GM18498 (cell line): Measurements from ENCODE around the gene OBSCN.
"Not testable (repeated sequence)": the region's sequence is repeated elsewhere in the genome, so short reads cannot be mapped to it uniquely, and the experiment has no call there.

Experiments
- ATAC-seq: cut with Tn5 transposase; IDR thresholded peaks from one replicate; pipeline ENCODE4 v1.9.1; 2021; ENCODE audit warnings: mild to moderate bottlenecking, moderate library complexity; ENCODE audit not compliant: unreplicated experiment

The OBSCN gene

DNA sequence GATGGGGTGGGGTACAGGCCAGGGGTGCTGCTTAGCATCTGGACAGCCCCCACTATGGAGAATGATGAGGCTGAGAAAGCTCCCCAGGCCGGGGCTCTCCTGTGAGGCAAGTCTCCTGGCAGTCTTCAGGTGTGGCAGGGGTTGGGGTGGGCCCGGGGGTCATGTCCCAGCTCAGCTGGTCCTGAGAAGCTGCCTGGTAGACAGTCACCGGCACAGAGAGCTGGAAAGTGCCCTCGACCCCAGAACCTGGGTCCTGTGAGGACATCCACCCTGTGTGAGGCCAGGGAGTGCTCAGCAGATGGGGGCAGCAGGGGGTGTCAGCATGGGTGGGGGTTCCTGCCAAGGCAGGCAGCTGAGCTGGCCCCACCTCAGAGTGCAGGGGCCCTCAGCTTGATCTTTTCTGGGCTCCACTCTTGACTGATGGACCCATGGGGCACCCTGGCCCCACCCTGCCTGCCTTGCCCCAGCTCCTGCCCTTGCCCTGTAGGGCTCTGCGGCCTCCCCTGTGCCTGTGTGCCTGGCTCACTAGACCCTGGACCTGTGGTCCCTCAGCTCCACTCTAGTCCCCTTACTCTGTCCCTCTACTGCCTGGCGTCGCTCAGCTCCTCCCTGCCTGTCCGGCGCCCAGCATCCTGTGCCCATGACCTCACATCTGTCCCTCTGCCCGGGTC, 36.5 kb upstream of the OBSCN start:
- no peak for ATAC-seq

DNA sequence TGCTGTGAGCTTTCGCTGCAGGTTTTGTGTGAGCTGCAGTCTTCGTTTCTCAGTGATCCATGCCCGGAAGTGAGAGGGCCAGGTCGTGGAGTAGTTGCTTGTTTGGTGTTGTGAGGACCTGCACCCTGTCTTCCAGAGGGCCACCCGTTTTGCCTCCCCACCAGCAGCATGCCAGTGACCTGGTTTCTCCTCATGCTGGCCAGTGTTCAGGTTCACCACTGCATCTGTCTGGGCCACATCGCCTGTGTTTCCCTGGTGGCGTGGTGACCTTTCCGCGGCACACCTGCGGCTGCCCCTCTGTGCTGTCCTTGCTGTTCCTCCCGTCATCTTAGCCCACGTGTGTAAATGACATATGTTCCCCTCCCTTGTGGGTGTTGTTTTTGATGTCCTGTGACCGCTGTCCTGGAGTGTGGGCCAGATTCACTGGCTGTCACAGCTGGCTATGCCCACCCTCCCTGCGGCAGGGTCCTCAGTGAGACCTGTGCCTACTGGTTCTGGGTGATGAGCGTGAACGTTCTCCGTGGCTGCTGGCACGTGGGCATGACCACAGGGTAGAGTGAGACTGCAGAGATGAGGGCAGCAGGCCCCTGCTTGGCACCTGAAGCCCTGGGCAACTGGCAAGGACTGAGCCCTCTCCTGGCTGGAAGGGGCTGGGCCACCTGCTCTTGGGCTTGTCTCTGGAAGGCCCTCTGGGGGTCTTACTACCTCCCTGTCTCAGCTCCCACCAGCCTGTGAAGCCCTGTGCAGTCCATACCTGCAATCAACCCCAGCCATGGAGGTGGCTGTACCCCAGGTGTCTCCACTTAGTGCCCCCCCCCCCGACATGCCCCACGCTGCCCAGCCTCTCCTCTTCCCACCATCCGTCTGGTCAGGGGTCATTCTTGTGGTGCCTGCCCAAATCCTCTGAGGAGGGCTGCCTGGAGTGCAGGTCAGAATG, 35.0 kb upstream of the OBSCN start:
- ATAC-seq: no peak

DNA sequence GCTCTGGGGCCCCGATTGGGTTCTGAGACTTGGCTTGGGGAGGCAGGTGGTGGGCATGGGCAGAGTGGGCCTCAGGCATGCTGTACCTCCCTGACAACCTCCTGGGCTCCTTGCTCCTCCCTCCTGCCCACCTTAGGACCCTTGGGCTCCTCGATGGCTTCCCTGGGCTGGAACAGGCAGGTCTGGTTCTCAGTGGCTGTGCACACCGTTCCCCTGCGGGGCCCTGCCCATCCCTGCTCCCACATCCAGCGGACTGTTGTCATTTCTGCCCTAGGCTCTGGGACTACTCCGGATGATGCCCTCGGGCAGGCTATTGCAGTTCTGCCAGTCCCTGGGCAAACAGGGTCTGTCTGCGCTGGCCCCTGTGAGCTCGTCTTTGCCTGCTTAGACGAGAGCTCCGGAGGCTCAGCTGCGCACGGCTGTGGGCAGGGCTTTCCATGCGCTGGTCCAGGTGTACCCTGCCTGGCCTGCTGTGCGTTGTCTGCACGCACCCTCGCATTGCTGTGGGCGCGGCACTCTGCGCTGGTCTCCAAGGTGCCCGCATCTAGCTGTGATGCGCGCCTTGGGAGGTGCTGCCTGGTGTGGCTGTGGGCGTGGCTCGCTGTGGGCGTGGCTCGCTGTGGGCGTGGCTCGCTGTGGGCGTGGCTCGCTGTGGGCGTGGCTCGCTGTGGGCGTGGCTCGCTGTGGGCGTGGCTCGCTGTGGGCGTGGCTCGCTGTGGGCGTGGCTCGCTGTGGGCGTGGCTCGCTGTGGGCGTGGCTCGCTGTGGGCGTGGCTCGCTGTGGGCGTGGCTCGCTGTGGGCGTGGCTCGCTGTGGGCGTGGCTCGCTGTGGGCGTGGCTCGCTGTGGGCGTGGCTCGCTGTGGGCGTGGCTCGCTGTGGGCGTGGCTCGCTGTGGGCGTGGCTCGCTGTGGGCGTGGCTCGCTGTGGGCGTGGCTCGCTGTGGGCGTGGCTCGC, 34.0 kb upstream of the OBSCN start:
- not testable (repeated sequence) for ATAC-seq

DNA sequence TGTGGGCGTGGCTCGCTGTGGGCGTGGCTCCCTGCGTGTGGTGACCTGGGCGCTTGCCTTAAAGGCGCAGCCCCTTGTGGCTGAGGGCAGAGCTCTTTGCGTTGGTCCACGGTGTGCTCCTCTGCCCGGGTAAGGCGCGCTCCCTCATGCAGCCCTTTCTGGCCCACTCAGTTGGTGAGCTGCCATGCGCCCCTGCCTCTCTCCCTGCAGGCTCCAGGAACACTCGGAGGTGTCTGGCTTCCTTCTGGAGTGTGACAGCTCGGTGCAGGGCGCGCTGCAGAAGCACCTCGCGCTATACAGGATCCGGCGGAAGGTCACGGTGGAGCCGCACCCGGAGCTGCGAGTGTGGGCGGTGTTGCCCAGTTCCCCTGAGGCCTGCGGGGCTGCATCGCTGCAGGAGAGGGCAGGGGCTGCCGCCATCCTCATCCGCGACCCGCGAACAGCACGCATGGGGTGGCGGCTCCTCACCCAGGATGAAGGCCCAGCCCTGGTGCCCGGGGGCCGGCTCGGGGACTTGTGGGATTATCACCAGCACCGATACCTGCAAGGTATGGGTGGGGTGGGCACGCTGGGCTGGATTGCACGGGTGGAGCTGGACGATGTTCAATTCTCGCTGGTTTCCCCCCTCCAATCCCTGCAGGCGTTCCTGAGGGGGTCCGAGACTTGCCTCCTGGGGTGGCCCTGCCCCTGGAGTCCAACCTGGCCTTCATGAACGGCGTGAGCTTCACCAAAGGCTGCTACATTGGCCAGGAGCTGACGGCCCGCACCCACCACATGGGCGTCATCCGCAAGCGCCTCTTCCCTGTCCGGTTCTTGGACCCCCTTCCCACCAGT, 33.1 kb upstream of the OBSCN start:
- ATAC-seq: no peak

DNA sequence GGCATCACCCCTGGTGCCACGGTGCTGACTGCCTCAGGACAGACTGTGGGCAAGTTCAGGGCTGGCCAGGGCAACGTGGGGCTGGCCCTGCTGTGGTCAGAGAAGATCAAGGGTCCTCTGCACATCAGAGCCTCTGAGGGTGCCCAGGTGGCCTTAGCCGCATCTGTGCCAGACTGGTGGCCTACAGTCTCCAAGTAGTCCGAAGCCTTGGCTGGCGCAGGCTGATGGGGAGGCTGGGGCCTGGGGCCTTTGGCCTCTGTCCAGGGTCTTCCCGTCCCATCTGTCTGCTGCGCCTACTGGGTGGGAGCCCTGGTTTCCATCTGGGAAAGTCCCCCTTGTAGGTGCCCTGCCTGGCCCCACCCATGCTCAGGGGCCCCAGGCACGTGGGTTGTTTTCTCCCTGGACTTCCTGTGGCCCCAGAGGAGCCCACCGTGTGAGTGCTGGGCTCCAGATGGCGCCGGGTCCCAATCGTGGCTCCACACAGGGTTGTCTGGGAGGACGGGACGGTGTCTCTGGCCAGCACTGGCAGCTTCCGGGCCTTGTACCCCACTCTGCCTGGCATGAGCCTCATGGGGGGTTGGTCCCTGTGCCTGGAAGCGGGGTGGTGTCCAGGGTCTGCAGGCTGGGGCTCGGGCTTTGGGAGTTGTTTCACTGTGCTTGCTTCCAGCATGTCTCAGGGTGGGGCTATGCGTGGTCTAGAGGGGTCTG, 32.4 kb upstream of the OBSCN start:
- no peak for ATAC-seq

DNA sequence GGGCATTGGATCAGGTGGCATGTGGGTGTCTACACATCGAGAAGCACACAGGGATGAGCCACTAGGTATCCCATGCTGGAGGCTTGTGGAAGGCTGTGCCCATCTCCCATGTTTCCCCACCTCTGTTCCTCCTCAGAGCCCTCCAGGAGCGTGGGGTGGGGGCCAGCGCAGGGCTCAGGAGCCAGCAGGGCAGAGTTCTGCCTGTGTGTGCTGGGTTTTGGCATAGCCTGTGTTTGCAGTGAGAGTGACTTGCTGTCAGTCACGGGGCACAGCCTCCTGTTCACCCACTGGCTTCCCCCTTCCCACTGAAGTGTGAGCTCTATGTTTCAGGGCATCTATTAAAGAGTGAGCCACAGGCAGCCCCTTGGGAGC, 31.8 kb upstream of the OBSCN start:
- no peak for ATAC-seq

DNA sequence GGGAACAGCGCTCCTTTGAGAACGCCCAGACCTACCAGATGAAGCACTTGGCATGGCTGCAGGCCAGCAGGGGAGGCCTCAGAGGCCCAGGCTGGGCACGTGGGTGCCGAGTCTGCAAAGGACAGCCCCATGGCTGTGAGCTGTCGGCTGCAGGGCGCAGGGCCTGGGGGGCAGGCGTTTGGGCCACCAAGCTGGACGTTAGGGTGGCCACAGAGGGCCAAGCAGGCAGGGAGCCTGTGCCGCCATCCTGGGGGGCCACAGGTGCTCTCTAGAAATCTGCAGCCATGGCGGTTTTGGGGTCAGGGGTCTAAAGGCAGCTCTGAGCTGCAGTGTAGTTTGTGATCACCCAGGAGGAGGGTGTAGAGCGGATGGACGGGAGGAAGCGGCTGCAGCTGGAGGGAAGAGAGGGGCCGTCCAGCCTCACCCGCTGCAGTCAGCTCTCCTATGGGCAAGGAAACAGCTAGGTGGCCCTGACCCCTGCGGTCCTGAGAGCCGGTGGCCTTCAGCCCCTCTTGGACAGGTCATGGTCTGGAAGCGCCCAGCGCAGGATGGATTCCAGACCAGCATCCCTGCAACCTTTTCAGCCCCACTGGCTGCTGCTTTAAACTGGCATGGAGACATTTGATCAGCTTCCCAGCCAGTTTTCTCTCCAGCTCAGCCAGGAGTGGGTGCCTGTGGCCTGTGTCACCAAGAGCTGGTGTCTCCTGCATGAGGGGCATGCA, 31.2 kb upstream of the OBSCN start:
- ATAC-seq: no peak

DNA sequence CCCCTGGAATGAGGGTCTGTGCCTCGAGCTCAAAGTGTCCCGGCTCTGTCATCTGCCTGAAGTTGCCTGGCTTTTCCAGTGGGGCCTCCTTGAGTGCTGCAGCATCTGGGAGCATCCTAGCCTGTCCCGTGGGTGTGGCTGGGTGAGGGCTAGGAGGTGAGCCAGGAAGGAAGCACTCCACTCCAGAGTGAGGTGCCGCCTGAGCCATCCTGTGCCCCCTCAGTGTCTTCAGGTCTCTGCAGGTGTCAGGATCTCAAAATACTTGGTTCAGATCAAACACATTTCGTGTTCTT, 30.7 kb upstream of the OBSCN start:
- ATAC-seq: no peak

DNA sequence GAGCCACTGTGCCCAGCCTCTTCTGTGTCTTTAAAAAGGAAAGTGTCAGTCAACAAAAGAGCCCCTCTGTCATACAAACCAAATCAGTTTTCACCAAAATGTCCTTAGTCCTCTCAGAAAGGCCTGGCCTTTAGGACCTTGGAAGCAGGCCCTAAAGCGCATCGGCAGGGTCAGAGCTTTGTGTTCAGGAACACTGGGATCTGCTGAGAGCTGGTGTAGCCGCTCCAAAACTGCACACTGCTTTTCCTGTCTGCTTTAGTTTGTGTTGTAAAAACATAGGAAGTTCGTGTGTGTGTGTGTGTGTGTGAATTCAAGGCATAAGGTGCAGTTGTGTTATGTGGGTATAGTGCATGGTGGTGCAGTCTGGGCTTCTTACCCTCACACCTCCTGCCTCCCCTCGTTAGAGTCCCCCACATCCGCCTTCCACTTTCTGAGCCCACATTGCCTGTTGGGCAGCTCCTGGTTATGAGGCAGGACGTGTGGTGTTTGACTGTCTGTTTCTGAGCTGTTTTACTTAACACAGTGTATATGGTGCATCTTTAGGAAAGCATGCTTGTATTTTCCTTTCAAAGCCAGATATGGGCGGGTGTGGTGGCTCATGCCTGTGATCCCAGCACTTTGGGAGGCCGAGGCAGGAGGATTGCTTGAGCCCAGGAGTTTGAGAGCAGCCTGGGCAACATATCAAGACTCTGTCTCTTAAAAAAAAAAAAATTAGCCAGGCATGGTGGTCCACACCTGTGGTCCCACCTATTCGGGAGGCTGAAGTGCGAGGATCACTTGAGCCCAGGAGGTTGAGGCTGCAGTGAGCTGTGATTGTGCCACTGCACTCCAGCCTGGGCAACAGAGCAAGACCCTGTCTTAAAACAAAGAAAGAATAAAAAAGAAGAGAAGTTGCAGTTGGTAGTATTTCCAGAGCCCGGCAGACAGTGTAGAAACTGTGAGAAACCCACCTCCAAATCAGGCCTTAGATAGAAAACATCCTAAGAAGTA, 29.8 kb upstream of the OBSCN start:
- ATAC-seq: no peak

DNA sequence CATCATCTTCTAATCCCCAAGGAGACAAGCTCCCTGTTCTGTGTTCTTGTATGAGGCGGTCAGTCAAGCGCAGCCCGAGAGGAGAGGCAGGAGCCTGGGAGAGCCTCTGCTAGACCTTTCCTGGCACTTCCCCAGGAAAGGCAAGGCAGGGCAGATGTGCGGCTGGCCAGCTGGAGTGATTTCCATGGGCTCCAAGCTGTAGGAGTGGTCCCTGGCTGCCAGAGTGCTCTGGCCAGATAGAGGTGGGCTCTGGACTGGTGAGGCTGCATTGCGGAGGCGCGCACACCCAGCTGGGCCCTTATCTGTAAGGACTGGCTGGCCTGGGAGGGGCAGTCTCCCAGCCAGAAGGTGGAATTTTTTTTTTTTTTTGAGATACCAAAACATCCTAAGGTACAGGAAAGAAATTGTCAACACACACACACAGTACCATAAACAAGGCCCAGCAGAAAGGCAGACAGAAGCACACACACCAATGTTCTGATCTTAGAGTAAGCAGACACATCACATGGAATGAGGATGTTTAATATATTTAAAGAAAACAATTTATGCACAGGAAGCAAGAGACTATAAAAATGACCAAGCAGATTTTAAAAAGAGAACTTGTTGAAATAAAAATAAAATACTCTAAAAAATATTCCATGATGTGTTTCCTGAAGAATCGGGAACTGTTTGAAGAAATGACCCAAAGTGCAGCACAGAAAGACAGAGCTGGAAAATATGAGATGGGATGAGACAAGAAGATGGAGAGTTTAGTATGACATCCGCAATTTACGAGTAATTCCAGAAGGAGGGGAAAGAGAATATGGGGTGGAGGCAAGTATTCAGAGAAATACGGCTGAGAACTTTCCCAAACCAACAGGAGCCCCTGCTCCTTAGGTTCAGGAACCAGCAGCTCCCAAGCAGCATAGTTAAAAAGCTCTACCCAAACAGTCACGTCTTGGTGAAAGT, 28.8 kb upstream of the OBSCN start:
- no peak for ATAC-seq

DNA sequence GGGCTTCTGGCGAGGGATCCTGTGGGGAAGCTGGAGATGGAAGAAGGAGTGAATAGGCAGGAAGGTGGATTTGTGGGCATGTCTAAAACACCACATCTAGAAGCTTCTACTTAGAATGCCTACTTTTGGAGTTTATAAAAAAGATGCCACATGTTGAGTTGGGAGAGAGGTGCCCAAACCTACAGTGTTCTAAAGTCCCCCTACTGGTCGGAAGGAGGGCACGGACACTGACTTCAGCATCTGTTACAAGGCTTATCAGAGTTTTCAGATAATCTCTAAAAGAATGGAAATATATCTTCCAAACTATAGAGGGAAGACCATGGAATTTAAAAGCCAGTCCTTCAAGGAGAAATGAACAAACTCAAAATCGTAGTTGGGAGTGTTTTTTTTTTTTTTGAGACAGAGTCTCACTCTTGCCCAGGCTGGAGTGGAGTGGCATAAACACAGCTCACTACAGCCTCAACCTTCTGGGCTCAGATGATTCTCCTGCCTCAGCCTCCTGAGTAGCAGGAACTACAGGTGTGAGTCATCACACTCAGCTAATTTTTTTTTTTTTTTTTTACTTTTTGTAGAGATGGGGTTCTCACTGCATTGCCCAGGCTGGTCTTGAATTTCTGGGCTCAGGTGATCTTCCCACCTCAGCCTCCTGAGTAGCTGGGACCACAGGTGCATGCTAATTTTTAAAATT, 27.4 kb upstream of the OBSCN start:
- no peak for ATAC-seq

DNA sequence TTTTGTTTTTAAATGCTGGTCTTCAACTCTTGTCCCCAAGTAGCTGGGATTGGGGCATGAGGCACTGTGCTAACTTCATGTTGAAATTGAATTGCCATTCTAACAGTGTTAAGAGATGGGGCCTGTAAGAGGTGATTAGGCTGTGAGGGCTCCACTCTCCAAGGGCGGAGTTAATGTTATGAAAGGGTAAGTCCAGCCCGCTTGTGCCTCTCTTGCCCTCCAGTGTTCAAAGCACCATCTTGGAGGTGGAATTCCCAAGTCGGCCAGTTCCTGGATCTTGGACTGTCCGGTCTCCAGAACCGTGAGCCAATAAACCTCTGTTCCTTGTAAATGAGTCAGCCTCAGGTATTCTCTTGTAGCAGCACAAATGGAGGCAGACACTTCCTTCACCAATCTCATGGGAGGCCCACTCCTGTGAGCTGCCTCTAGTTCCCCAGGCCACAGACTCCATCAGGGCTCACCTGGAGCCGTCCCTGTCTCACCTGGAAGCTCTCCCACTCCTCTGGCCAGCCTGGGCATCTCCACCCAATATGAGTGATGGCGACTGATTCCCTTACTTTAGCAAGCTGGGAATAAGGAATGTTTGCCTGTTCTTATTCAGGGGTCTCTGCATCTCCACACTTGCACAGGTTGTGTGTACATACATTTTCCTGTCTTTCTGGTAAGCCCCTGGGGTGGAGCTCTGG, 26.7 kb upstream of the OBSCN start:
- no peak for ATAC-seq

DNA sequence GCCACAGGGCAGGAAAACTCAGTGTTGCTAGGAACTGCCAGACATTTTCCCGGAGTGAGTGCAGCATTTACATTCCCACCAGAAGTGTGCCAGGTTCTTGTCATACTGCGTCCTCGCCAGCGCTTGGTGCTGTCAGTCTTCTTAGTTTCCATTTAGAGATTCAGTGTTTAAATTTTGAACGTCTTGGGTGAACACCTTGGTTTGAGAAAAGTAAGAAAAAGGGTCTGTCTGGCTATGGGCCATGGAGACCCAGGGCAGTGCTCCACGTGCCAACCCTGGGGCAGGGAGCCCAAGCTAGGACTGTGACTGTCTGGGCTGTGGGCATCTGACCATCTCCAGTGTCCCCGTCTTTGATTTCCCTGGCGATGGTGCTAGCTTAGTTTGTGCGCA, 26.2 kb upstream of the OBSCN start:
- no peak for ATAC-seq

DNA sequence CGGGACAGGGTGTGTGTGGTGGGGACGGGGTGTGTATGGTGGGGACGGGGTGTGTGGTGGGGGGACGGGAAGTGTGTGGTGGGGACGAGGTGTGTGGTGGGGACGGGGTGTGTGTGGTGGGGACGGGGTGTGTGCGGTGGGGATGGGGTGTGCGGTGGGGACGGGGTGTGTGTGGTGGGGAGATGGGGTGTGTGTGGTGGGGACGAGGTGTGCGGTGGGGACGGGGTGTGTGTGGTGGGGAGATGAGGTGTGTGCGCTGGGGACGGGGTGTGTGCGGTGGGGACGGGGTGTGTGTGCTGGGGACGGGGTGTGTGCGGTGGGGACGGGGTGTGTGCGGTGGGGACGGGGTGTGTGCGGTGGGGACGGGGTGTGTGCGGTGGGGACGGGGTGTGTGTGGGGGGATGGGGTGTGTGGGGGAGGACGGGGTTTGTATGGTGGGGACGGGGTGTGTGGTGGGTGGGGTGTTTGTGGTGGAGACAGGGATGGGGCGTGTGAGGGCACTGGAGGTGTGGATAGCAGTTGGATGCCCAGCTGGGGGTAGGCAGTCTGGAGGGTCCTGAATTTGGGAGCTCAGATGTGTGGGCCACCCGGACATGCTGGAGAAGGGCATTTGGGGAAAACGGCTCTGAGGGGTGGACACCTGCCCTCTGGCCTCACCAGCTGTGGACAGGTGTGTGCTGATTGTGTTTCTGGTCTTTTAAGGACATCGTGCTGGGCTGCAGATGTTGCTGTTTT, 25.4 kb upstream of the OBSCN start:
- ATAC-seq: no peak

DNA sequence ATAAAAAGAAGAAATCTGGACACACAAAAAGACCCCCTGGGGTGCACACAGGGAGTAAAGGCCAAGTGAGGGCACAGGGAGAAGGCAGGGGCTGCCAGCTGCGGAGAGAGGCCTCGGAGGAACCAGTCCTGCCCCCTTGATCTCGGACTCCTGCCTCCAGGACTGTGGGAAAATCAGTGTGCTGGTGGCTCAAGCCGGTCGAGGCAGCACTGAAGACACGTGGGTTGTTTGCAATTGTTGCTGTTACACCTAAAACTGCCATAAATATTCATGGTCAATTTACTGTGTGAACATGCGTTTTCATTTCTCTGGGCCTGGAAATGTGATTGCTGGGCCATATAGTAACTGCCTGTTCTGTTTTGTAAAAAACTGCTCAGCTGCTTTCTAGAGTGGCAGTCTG, 23.7 kb upstream of the OBSCN start:
- no peak for ATAC-seq
